Stimulated activated CD8-positive, alpha-beta memory T cell treated with anti-CD3 and anti-CD28 coated beads, Interleukin-4, amount 100 ng/mL, for 1 hour (primary cell): ENCODE measurements around the gene NCOA5.
A peak's percentile ranks its signal among the peaks of the same experiment; 100 is the strongest.

ENCODE experiments used
- DNase-seq, 2 donors: peaks; one replicate each; pipeline ENCODE4 v3.0.0-alpha.2; 2020; ENCODE audit warnings: low read depth in 2 of 2, low spot score in 1 of 2

Gene NCOA5

DNA sequence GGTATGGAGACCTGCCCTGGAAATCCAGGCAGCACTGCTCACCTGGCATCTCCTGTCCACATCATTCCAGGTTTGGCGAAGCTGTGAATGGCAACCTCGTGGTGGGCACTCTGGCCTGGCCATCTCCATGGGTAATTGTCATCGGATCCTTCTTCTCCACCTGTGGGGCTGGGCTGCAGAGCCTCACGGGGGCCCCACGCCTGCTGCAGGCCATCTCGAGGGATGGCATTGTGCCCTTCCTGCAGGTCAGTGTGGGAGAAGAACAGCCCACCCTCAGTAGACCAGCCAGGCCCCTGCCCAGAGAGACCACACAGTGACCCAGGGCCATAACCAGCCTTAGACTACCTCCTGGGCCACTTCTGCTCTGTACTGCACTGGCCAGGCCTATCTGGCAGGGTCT is 44.9 kb downstream of the NCOA5 start:
- DNase-seq, result no peak

GRCh38 chr20:46043556-46043955 is 46.2 kb downstream of the NCOA5 start:
- DNase-seq, result no peak

- DNase-seq, result no peak
These were observed 48.7 kb downstream of the NCOA5 start for GRCh38 chr20:46040902-46041535.

- no peak for DNase-seq
These were observed 52.7 kb downstream of the NCOA5 start for GRCh38 chr20:46037036-46037435.

DNA sequence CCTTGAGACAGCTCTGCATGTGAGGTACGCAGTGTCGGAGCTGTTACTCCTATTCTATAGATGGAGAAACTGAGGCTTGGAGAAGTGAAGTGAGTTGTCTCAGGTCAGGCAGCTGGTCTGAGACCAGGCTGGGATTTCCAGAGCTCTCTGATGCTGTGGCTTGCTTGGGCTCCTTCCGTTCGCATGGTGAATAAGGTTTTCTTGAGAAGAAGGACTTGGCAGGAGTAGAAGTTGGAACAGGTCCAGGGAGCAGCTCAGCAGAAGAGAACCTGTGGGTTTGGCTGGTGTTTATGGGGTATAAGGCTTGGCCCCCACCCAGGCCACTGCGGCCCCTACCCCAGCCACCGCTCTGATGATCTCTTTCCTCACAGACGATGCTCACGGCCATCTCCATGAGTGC is 53.4 kb downstream of the NCOA5 start:
- no peak for DNase-seq

DNA sequence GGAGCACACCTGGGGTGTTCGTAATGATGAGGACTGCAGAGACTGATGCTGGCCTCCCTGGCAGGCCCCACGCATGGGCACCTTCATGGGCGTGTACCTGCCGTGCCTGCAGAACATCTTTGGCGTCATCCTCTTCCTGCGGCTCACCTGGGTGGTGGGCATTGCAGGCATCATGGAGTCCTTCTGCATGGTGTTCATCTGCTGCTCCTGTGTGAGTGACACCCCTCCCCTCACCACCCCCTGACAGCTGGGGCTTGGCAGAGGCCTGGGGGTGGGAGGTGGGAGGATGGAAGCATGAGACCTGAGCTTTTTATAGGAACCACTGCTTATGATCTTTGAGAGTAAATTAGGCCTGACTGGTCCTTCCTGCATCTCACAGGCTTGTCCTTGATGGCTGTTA is 54.0 kb downstream of the NCOA5 start:
- no peak for DNase-seq

DNA sequence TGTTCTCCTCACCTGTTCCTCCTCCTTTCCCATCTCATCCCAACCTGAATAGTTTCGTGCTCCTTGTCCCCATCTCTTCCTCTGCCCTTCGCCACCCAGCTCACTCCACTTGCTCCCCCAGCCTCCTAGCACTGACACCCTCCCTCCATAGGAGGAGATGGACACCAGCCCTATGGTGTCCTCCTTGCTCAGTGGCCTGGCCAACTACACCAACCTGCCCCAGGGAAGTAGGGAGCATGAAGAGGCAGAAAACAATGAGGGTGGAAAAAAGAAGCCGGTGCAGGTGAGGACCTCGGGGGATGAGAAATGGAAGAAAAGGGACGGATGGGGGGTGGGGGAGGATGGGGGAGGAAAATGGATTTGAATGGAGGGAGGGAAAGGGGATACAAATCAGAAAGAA is 54.5 kb downstream of the NCOA5 start:
- DNase-seq, result no peak

- DNase-seq, result no peak
These were observed 55.7 kb downstream of the NCOA5 start for GRCh38 chr20:46034039-46034438.

DNA sequence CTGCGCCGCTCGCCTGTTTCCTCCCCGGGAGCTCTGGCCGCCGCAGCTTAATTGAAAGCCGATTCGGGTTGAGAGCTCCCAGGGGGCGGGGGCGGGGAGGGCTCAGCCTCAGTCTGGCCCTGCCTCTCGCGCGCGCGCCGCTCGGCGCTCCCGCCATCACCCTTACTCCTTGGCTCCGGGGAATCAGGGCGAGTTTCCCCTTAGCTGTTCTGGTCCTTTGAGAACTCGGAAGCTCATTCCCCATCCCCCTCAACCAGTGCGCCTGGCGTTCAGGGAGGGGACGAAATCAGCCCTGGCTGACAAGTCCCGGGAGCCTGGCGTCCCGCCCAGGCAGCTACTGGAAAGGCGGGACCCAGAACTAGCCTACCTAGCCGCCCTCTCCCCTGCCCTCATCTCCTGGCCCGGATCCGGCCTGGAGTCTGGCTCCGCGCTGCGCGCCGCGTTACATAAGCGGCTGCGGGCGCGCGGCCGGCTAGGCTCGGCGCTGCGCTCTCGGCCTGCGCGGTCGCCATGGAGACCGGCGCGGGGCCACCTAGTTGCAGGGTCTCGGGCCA is 58.0 kb downstream of the NCOA5 start:
- no peak for DNase-seq

- DNase-seq, result no peak
These were observed 58.7 kb downstream of the NCOA5 start for GRCh38 chr20:46031014-46031569.

DNA sequence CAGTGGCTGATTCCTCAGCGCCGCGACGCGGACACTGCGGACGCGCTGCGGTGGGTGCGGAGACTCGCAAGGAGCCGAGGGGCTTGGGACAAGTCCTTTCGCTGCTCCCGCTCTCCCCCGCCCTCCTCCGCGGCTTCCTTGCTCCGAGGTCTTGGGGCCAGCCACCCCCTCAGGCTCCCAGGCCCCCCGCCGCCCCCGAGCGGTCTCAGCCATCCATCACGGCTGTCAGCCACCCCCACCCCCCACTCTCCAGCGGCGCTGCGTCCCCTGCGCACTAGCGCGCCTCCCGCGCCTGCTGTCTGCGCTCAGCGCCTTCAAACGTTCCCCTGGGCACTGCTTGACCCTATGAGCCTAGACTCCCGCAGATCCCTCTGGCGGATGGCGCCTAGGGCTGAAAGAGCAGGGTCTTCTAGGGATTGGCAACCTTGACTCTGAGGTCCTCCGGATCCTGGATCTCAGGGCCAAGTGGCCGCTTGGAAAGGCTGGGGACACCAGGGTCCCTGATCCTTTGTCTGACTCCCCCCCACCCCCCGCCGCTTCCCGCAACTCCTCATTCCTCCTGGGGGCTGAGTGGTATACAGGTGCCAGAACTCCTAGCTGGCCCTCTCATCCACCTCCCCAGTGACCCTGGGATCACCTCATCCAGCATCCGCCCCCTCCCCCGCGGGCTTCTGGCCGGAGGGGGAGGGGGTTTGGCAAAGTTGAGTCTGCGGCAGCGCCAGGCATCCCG is 59.3 kb downstream of the NCOA5 start:
- DNase-seq, result no peak

DNA sequence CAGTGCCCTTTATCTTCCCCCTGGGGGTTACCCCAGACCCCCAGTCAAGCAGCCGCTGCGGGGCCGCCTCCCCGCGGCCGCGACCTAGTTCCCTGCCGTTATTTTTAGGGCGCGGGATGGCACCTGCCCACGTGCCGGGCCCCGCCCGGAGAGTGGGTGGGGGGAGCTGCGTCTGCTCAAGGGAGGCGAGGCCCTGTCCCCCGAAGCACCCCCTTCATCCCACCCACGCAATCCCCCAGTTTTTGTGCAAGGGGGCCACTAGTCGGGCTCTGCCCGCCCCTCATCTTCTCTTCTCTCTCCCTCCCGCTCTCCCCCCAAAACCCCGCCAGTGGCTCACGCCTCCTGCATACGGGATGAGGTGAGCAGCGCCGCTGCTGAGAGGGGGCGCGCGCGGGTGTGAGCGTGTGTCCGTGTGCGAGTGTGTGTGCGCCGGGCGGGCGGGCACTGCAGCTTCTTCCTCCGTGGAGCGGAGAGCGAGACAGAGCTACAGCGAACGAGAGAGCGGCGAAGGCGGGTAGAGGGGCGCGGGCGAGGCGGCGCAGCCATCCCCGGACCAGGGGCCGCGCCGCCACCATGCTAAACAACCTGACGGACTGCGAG is 60.9 kb downstream of the NCOA5 start, which contains the start of gene SLC12A5:
TSS of gene SLC12A5 (plus strand) at position 444 of the 600 bp plus-strand sequence. CDS start at position 574, 130 bp downstream.
- no peak for DNase-seq

DNA sequence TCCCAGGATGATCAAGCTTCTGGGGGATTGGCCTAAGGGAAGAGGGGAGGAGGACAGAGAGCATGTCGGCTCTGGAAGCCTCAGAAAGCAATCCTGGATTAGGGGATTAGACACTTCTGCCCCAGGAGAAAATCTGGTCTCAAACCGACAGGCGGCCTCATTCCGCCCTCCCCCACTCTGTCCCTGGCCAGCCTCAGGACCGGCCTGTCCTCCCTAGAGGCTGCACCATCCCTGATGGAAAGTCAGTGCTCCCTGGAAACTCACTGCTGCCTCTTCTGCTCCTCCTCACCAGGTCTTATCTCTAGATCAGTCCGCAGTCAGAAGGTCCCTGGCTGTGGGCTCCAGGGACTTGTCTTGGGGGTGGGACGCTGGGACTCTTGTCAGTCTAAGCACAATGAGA is 61.7 kb downstream of the NCOA5 start:
- no peak for DNase-seq

GRCh38 chr20:46027245-46027853 is 62.4 kb downstream of the NCOA5 start:
- DNase-seq, result no peak

GRCh38 chr20:46025376-46025783 is 64.4 kb downstream of the NCOA5 start:
- no peak for DNase-seq

DNA sequence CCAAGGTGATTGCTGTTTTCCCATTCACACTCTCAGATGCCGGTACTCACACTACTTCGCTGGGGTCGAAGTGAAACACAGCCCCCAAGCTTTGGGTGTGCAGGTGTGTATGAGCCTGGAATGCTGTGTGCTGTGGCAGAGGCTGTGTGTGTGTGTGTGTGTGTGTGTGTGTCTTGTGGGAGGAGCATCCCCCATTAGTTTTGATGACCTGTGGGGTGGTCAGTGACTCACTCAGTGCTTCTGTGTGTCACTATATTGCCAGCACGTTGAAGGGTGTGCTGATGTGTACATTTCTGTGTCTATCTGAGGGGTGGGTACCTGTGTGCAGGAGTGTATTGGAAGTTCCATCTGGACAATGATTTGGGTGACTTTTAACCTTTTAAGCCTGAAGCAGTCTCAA is 65.8 kb downstream of the NCOA5 start:
- DNase-seq, result no peak

- no peak for DNase-seq
These were observed 66.6 kb downstream of the NCOA5 start for GRCh38 chr20:46023148-46023484.

GRCh38 chr20:46022411-46023147 is 67.2 kb downstream of the NCOA5 start:
- DNase-seq, result peak; percentile 38 to 54

DNA sequence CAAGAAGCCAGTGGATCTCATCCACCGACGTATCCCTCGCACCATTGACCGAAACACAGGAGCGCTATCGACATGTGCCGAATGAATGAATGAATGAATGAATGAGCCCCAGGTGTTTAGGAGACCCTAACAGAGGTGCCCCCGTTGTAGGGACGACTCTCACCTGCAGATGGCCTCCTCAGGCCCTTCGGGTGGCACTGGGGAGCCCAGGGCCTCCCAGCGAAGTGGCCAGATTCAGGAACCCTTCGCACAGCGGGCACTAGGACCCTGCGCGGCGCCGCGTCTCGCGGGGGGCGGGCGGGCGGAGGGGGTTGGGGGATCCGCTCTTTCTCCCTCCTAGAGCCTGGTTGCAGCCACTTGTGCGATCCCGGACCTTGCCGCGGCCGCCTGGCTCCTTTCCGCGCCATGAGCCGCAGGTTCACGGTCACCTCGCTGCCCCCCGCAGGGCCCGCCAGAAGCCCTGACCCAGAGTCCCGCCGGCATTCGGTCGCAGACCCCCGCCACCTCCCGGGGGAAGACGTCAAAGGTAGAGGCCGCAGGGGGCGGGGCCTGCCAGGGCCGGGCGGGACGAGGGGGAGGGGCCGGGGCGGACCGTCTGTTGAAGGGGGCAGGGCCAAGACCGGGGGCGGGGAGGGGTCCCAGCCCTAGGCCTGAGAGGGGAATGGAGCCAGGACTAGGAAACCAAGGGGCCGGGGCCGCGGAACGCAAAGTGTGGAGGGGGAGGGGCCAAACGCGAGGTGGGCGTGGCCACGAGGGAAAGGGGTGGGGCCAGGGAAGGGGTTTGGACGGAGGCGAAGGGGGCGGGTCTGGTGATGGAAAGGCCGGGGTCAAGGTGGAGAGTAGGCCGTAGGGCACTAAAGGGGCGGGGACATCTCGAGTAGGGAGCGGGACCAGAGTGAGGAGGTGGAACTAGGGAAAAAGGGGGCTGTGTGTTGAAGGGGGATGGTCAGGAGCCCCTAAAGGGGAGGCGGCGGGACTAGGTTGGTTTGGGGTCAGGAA is 68.1 kb downstream of the NCOA5 start:
- no peak for DNase-seq

GRCh38 chr20:46020555-46020954 is 69.2 kb downstream of the NCOA5 start:
- no peak for DNase-seq
